EL (cell line): ENCODE measurements around the gene OR7C1.
"Not testable (repeated sequence)": the region's sequence is repeated elsewhere in the genome, so short reads cannot be mapped to it uniquely, and the experiment has no call there.

ENCODE experiments used
- DNase-seq: peaks from one replicate; pipeline ENCODE4 v3.0.0-alpha.2; 2016

The OR7C1 gene

GRCh38 chr19:14835011-14835410 lies at the start of gene OR7C1, which contains the start of gene OR7A5:
TSS of gene OR7C1 (minus strand) at chr19:14835185. CDS start at chr19:14800136, 35,049 bp downstream.
TSS of gene OR7A5 (minus strand) at chr19:14835185. CDS start at chr19:14828241, 6,944 bp downstream.
- no peak for DNase-seq

- peak; percentile 6 for DNase-seq
These were observed 36.7 kb upstream of the OR7C1 start for GRCh38 chr19:14871619-14872230.

- no peak for DNase-seq
These were observed 33.5 kb upstream of the OR7C1 start for GRCh38 chr19:14868497-14868896.

- no peak for DNase-seq
These were observed 13.8 kb upstream of the OR7C1 start, which contains the start of gene OR7A10 for GRCh38 chr19:14848822-14849221. TSS of gene OR7A10 (minus strand) at chr19:14848922. CDS start at chr19:14841877, 7,045 bp downstream.

GRCh38 chr19:14843578-14843977 lies 8.6 kb upstream of the OR7C1 start:
- DNase-seq: no peak

GRCh38 chr19:14843169-14843568 lies 8.2 kb upstream of the OR7C1 start:
- no peak for DNase-seq

- DNase-seq: no peak
These were observed 5.2 kb upstream of the OR7C1 start for GRCh38 chr19:14840206-14840605.

GRCh38 chr19:14837391-14837790 lies 2.4 kb upstream of the OR7C1 start:
- DNase-seq: no peak

- no peak for DNase-seq
These were observed 4.3 kb downstream of the OR7C1 start for GRCh38 chr19:14830702-14831101.

- DNase-seq: no peak
These were observed 9.0 kb downstream of the OR7C1 start for GRCh38 chr19:14826006-14826405.

- no peak for DNase-seq
These were observed 13.0 kb downstream of the OR7C1 start for GRCh38 chr19:14821937-14822336.

- DNase-seq: no peak
These were observed 16.4 kb downstream of the OR7C1 start for GRCh38 chr19:14818588-14818987.

- DNase-seq: no peak
These were observed 17.9 kb downstream of the OR7C1 start for GRCh38 chr19:14817052-14817451.

- no peak for DNase-seq
These were observed 19.9 kb downstream of the OR7C1 start for GRCh38 chr19:14814982-14815652.

- DNase-seq: no peak
These were observed 25.5 kb downstream of the OR7C1 start for GRCh38 chr19:14809272-14810057.

GRCh38 chr19:14804765-14805164 lies 30.2 kb downstream of the OR7C1 start:
- no peak for DNase-seq

- no peak for DNase-seq
These were observed 36.2 kb downstream of the OR7C1 start for GRCh38 chr19:14798760-14799159.

- no peak for DNase-seq
These were observed 39.0 kb downstream of the OR7C1 start for GRCh38 chr19:14796021-14796420.

GRCh38 chr19:14795078-14795721 lies 39.8 kb downstream of the OR7C1 start:
- peak; percentile 8 for DNase-seq

- DNase-seq: not testable (repeated sequence)
These were observed 42.7 kb downstream of the OR7C1 start for GRCh38 chr19:14792250-14792649.

- peak; percentile 19 for DNase-seq
These were observed 48.5 kb downstream of the OR7C1 start for GRCh38 chr19:14786421-14786851.

GRCh38 chr19:14785102-14785793 lies 49.7 kb downstream of the OR7C1 start:
- DNase-seq: peak; percentile 80
